ENCODE measurements around the gene OPTC. TPM values are rescaled to one million over a fixed set of nuclear protein-coding genes. Genes with fewer than 3 reads are reported as not detected.
A peak's percentile ranks its signal among the peaks of the same experiment; 100 is the strongest.

OPTC gene
- total RNA-seq, 3 donors from 2014 or later, result not detected

GRCh38 chr1:203505526-203506204 is 11.7 kb downstream of the OPTC start:
- H3K27me3 ChIP-seq, result no peaks in the 10 kb centered on the region
- no peak overlapping the region for H3K27ac ChIP-seq
- no peaks in the 10 kb centered on the region for H3K9me3 ChIP-seq
- no peak overlapping the region for H3K4me3 ChIP-seq
- peaks cover 0 to 8% of the 10 kb centered on the region in 2 donors for H3K4me1 ChIP-seq
- H3K36me3 ChIP-seq, result no peaks in the 10 kb centered on the region
- DNase-seq (ENCODE audit: low spot score in 2 of 2), result no peak
- TF ChIP-seq POLR2AphosphoS5 (IDR thresholded peaks at IDR 0.05), result no peak
- TF ChIP-seq CTCF (IDR thresholded peaks at IDR 0.05), result no peak
- TF ChIP-seq POLR2A (IDR thresholded peaks at IDR 0.05), result no peak
- intact Hi-C loops (cut with DNase I; ENCODE audit: low total_unique reads), result loop anchor here (5.0 kb wide), 1 partner anchor 547 kb away; no protein-coding TSS in a partner anchor

GRCh38 chr1:203506858-203507626 is 13.1 kb downstream of the OPTC start:
- H3K27ac ChIP-seq, result peak overlapping the region in 1 of 2 donors; percentile 50
- no peak for DNase-seq (ENCODE audit: low spot score in 2 of 2)
- H3K27me3 ChIP-seq, result no peaks in the 10 kb centered on the region
- TF ChIP-seq POLR2A (IDR thresholded peaks at IDR 0.05) (no peak), POLR2AphosphoS5 (IDR thresholded peaks at IDR 0.05) (no peak), CTCF (IDR thresholded peaks at IDR 0.05) (no peak)
- no peak overlapping the region for H3K4me3 ChIP-seq
- intact Hi-C loops (cut with DNase I; ENCODE audit: low total_unique reads), result loop anchor here (5.0 kb wide), 1 partner anchor 545 kb away; no protein-coding TSS in a partner anchor
- H3K36me3 ChIP-seq, result no peaks in the 10 kb centered on the region
- H3K9me3 ChIP-seq, result no peaks in the 10 kb centered on the region
- peaks cover 0 to 8% of the 10 kb centered on the region in 2 donors for H3K4me1 ChIP-seq

- Histone ChIP-seq H3K27ac (peak overlapping the region in 1 of 2 donors; percentile 50), H3K4me3 (no peak overlapping the region), H3K36me3 (no peaks in the 10 kb centered on the region), H3K9me3 (no peaks in the 10 kb centered on the region), H3K4me1 (peaks cover 3 to 8% of the 10 kb centered on the region in 2 donors), H3K27me3 (no peaks in the 10 kb centered on the region)
- no peak for DNase-seq (ENCODE audit: low spot score in 2 of 2)
- TF ChIP-seq POLR2AphosphoS5 (IDR thresholded peaks at IDR 0.05) (no peak), CTCF (IDR thresholded peaks at IDR 0.05) (no peak), POLR2A (IDR thresholded peaks at IDR 0.05) (no peak)
- intact Hi-C loops (cut with DNase I; ENCODE audit: low total_unique reads), result loop anchor here (5.0 kb wide), 1 partner anchor 545 kb away; no protein-coding TSS in a partner anchor
These were observed 13.8 kb downstream of the OPTC start for GRCh38 chr1:203507759-203508158.

- Histone ChIP-seq H3K4me1 (peaks cover 3 to 11% of the 10 kb centered on the region in 2 donors), H3K27me3 (no peaks in the 10 kb centered on the region), H3K4me3 (no peak overlapping the region), H3K9me3 (no peaks in the 10 kb centered on the region), H3K36me3 (no peaks in the 10 kb centered on the region), H3K27ac (no peak overlapping the region)
- no peak for DNase-seq (ENCODE audit: low spot score in 2 of 2)
- intact Hi-C loops (cut with DNase I; ENCODE audit: low total_unique reads), result loop anchor here (5.0 kb wide), 1 partner anchor 544 kb away; no protein-coding TSS in a partner anchor
- no peak for TF ChIP-seq POLR2A (IDR thresholded peaks at IDR 0.05)
- no peak for TF ChIP-seq POLR2AphosphoS5 (IDR thresholded peaks at IDR 0.05)
- TF ChIP-seq CTCF (IDR thresholded peaks at IDR 0.05), result no peak
These were observed 14.6 kb downstream of the OPTC start for GRCh38 chr1:203508463-203509073.

Measured in breast epithelium (tissue), 4 donors.